SK-N-DZ (cell line): ENCODE data around the gene SHISAL1.

Experiments
- DNase-seq: peaks from one replicate; pipeline ENCODE4 v3.0.0-alpha.2; 2015; ENCODE audit warnings: low spot score

The SHISAL1 gene

GRCh38 chr22:44194569-44194968 is 118.2 kb downstream of the SHISAL1 start:
- no peak for DNase-seq
